Melanocyte of skin (primary cell): Measurements from ENCODE around the gene FYCO1. TPM values are rescaled to one million over a fixed set of nuclear protein-coding genes. Genes with fewer than 3 reads are reported as not detected.

ENCODE experiments used
- small RNA-seq, 2 donors: library from RNA; depleted of rRNA; stranded (forward); fragments of <200 nt; gene quantifications; one replicate each; pipeline ENCODE3, GENCODE V24; 2012
- total RNA-seq, 2 donors: library from RNA; depleted of rRNA; stranded (reverse); fragments of >200 nt; gene quantifications; 2 replicates each; pipeline ENCODE4 v1.2.3, GENCODE V29; 2012

FYCO1 gene
- total RNA-seq = 100 to 1,000 TPM in 1 of 2 donors, 10 to 100 TPM in 1; 45.6 to 111 TPM

DNA sequence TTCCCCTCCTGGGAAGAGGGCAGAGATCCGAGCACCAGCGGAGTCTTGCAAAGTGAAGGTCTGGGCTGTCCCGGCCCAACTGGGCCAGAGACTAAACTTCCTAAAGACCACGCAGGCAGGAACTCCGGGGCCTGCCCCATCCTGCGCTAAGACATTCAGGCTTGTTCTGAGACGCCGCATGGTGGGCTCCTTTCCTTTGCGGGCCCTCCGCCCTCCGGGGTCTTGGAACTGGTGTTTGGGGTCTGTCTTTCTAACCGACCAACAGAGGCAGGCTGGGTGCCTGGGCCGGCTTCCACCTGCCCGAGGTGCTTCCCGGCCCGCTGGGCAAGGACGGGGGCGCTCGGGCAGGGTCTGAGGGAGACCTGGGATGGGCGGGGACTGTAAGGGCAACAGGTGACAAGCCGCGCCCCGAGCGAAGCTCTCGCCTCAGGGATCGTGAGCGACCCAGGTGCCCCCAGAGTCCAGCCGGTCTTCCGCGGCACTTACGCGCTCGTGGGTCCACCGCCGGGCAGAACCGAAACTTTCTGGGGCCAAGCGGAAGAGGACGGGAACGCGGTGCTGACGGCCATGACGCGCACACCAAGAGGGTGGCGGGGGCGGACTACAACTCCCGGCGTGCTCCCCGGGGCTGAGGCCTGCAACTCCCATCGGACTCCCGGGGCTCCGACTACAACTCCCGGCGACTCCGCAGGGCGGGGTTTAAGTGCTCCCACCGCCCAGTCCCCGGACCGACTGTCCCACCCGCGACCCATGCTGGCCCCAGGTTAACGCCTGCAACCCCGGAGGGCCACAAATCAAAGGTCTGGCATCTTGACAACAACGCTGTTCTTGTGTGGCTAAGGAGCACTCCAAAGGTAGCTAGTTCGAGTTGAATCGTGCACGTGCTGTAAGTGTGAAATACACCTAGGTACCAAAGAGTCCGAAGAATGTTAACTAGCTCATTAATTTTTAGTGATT, at the start of gene FYCO1:
FYCO1 (minus strand) TSS at position 589 of the 957 bp plus-strand sequence. CDS start 10,914 bp downstream, outside the sequence.

GRCh38 chr3:46027021-46027705, 31.5 kb upstream of the FYCO1 start, which contains the start of gene XCR1:
Gene XCR1 (minus strand): TSS chr3:46027483. CDS start chr3:46021947, 5,536 bp downstream.

DNA sequence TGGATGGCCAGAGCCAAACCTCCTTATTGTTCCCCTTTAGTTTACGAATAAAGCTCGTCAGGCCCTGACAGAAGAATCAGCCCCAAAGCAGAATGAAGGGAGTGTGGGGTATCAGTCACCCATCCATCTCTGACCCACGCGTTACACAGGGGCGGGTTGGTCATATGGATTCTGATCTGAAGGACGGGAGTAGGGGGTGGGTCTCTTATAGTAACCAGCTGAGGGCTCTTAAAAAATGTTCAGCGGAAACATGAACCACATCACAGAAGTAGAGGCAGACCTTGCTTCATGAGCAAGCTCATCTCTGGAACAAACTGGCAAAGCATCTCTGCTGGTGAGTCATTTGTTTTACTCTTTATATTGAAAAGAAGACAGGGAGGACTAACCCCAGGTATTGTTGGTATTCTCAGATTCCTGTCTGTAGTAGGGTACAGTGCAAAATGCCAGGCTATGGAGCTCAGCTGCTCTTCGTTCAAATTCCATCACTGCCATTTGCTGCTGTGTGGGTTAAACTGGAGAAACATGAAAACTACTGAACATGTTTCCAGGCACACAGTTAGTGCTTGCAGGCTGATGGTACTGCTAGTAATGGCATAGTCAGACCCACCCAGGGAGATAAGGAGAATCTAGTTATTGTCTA, 52.3 kb downstream of the FYCO1 start, which contains the start of gene CXCR6:
CXCR6 (plus strand) TSS at position 258 of the 640 bp plus-strand sequence. CDS start 3,018 bp downstream, outside the sequence.

DNA sequence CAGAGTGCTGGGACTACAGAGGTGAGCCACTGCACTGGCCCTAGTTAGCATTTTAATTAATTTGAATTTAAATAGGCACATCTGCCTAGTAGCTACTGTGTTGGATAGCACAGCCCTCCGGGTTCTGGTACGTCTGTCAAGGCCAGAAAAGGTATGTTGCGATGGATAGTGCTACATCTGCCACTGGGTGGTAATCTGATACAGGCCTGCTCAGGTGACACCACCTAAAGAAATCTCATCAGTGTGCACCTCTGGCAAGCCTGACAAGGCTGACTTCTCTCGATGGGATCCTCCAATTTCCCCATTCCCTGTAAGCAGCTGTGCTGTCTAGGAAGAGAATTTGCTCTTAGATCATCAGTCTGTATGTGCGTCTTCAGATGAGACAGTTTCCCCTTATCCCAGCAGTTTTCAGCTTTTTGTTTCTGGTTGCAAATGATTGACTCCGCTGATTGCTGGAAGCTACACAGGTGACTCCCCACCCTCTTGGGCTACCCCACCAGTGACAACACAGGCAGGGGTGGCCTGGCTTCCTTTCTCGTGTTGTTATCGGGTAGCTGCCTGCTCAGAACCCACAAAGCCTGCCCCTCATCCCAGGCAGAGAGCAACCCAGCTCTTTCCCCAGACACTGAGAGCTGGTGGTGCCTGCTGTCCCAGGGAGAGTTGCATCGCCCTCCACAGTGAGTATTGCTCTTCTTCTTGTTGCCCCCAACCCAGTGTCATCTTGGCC, 109.5 kb downstream of the FYCO1 start, which contains the start of gene CCR9:
CCR9 (plus strand) TSS at position 565 of the 727 bp plus-strand sequence. CDS start 8,391 bp downstream, outside the sequence.

Small RNA genes lying within 50 kb of the gene (small RNA-seq; reads per million reads assigned to genes)
- 0 reads per million in 2 donors for gene RF00019

Other genes starting within 250 kb of the FYCO1 start
- not detected for gene SLC6A20, start 199.3 kb downstream of the FYCO1 start, total RNA-seq
- 10 to 100 TPM in 1 of 2 donors, 1 to 10 TPM in 1; 10.0 to 12.0 TPM for gene LZTFL1, start 153.7 kb downstream of the FYCO1 start, total RNA-seq
- gene CCR9, start 109.3 kb downstream of the FYCO1 start, total RNA-seq = not detected
- gene CXCR6, start 52.4 kb downstream of the FYCO1 start, total RNA-seq = not detected
- not detected for gene XCR1, start 31.7 kb upstream of the FYCO1 start, total RNA-seq
- under 1 TPM in 1 of 2 donors, not detected in 1; 0.67 TPM for gene CCR1, start 212.5 kb upstream of the FYCO1 start, total RNA-seq
- gene CCR3, start 246.6 kb upstream of the FYCO1 start, total RNA-seq = not detected